ENCODE results near the gene KLB. TPM values are rescaled to one million over a fixed set of nuclear protein-coding genes. Genes with fewer than 3 reads are reported as not detected.
"Not testable (repeated sequence)": the region's sequence is repeated elsewhere in the genome, so short reads cannot be mapped to it uniquely, and the experiment has no call there.

The KLB gene
- total RNA-seq, 4 donors from 2014 or later: 0.05 to 0.13 TPM; not detected in 2

DNA sequence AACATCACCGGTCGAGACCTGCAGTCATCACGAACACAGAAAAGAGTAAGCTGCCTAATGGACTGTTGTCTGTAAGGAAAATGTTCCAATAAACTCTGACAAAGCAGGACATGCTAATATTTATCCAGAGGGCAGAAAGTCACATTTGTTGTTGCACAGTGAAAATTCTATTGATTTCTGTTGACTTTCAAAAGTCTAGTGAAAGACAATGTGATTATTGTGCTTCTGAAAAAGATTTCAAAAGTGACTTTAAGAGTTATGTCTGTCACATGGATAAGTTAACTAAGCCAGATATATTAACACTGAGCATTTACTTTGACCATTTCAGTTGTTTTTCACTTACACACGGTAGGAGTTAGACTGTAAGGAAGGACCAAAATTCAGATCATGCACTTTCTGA, 31.3 kb upstream of the KLB start:
- no peak overlapping the region for H3K4me3 ChIP-seq
- no peaks in the 10 kb centered on the region for H3K9me3 ChIP-seq
- H3K4me1 ChIP-seq: no peaks in the 10 kb centered on the region
- TF ChIP-seq, protein P1, sequence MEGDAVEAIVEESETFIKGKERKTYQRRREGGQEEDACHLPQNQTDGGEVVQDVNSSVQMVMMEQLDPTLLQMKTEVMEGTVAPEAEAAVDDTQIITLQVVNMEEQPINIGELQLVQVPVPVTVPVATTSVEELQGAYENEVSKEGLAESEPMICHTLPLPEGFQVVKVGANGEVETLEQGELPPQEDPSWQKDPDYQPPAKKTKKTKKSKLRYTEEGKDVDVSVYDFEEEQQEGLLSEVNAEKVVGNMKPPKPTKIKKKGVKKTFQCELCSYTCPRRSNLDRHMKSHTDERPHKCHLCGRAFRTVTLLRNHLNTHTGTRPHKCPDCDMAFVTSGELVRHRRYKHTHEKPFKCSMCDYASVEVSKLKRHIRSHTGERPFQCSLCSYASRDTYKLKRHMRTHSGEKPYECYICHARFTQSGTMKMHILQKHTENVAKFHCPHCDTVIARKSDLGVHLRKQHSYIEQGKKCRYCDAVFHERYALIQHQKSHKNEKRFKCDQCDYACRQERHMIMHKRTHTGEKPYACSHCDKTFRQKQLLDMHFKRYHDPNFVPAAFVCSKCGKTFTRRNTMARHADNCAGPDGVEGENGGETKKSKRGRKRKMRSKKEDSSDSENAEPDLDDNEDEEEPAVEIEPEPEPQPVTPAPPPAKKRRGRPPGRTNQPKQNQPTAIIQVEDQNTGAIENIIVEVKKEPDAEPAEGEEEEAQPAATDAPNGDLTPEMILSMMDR (IDR thresholded peaks at IDR 0.05): no peak
- no peak for TF ChIP-seq EP300 (IDR thresholded peaks at IDR 0.05)
- H3K36me3 ChIP-seq: no peaks in the 10 kb centered on the region
- 15 to 22% methylated on average over 4 of the region's 4 CpGs for WGBS, 2 donors (ENCODE audit: low coverage in 1 of 2)
- no peak overlapping the region for H3K27ac ChIP-seq
- peaks cover 7% of the 10 kb centered on the region for H3K27me3 ChIP-seq
- no peak for ATAC-seq

DNA sequence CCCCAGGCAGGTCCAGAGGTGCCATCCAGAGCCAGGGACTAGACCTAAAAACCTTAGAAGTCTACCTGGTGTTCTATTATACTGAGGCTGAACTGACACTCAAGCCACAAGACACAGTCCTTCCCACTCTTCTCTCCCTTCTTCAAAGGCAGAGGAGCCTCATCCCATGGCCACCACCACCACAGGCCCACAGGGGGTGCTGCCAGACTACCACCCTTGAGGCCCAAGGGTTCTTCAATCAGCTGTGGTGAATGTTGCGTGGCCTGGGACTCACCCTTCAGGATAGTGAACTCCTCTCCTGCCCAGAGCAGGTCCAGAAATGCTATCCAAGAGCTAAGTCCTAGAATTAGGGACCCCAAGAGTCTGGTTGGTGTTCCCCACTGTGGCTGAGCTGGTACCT, 23.0 kb upstream of the KLB start:
- no peaks in the 10 kb centered on the region for H3K9me3 ChIP-seq
- H3K4me3 ChIP-seq: no peak overlapping the region
- ATAC-seq: no peak
- WGBS, 2 donors (ENCODE audit: low coverage in 1 of 2): 100% methylated on average over 1 of the region's 1 CpG; no CpG with 5 or more reads in 1 of the 2 donors
- no peaks in the 10 kb centered on the region for H3K36me3 ChIP-seq
- TF ChIP-seq, protein P1 (IDR thresholded peaks at IDR 0.05): no peak
- no peak overlapping the region for H3K27ac ChIP-seq
- peaks cover 15% of the 10 kb centered on the region for H3K27me3 ChIP-seq
- H3K4me1 ChIP-seq: no peaks in the 10 kb centered on the region

DNA sequence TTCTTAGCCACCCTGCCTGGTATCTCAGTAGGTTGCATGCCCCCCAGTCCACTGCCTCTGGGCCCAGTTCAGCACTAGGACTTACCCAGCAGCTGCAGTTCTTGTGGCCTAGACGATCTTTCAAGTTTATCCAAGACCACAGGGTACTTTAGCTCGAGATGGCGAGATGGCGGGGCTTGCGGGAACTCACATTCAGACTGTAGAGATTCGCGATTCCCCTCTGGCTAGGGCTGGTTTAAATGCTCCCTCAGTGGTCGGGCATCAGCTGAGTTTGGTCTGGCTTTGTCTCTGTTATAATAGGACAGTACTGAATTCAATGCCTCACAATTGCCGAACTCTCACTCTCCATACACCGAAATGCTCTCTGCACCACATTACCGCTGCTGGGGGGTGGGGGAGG, 22.2 kb upstream of the KLB start:
- no peak for ATAC-seq
- Histone ChIP-seq H3K27me3 (peaks cover 15% of the 10 kb centered on the region), H3K9me3 (no peaks in the 10 kb centered on the region), H3K27ac (no peak overlapping the region), H3K4me3 (no peak overlapping the region), H3K36me3 (no peaks in the 10 kb centered on the region), H3K4me1 (no peaks in the 10 kb centered on the region)
- 89% methylated on average over 11 of the region's 11 CpGs; no CpG with 5 or more reads in 1 of the 2 donors for WGBS, 2 donors (ENCODE audit: low coverage in 1 of 2)
- TF ChIP-seq POLR2A (IDR thresholded peaks at IDR 0.05) (no peak), EP300 (IDR thresholded peaks at IDR 0.05) (no peak), POLR2AphosphoS5 (IDR thresholded peaks at IDR 0.05) (no peak)
- TF ChIP-seq, protein P1 (IDR thresholded peaks at IDR 0.05): no peak

DNA sequence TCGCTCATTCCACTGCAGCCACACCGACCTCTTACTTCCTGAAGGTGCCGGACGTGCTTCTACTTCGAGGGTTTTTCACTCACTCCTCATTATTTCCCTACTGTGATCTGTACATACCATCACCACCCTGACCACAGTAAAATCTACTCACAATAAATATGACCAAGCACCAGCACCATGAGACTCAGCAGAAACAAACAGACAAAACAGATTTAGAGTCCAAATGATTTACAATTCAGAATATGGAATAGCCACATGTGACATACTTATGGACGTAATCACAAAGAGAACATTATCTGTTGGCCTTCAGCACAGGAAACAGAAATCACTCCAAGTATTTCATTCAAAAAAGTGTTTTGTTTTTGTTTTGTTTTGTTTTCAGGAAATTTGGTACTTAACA, 16.1 kb upstream of the KLB start:
- 71 to 80% methylated on average over 6 of the region's 6 CpGs for WGBS, 2 donors (ENCODE audit: low coverage in 1 of 2)
- no peak overlapping the region for H3K4me3 ChIP-seq
- no peaks in the 10 kb centered on the region for H3K27me3 ChIP-seq
- no peaks in the 10 kb centered on the region for H3K36me3 ChIP-seq
- H3K4me1 ChIP-seq: no peaks in the 10 kb centered on the region
- ATAC-seq: no peak
- no peaks in the 10 kb centered on the region for H3K9me3 ChIP-seq
- no peak for TF ChIP-seq EP300 (IDR thresholded peaks at IDR 0.05)
- TF ChIP-seq POLR2A (IDR thresholded peaks at IDR 0.05): no peak
- TF ChIP-seq, protein P1 (IDR thresholded peaks at IDR 0.05): no peak
- TF ChIP-seq POLR2AphosphoS5 (IDR thresholded peaks at IDR 0.05): no peak
- no peak overlapping the region for H3K27ac ChIP-seq

DNA sequence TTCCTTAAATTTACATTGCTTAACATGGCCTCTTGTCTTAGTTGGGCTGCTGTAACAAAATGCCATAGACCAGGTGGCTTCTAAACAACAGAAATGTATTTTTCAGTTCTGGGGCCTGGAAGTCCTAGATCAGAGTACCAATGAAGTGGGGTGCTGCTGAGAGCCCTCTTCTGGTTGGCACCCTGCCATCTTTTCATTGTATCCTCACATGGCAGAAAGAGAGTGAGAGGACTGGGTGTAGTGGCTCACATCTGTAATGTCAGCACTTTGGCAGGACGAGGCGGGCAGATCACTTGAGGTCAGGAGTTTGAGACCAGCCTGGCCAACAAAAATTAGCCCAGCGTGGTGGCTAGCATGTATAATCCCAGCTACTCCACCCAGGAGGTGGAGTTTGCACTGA, 12.0 kb upstream of the KLB start:
- H3K4me1 ChIP-seq: no peaks in the 10 kb centered on the region
- H3K27me3 ChIP-seq: no peaks in the 10 kb centered on the region
- no peak overlapping the region for H3K4me3 ChIP-seq
- TF ChIP-seq EP300 (IDR thresholded peaks at IDR 0.05): no peak
- TF ChIP-seq POLR2A (IDR thresholded peaks at IDR 0.05): no peak
- TF ChIP-seq, protein P1 (IDR thresholded peaks at IDR 0.05): no peak
- no peak for TF ChIP-seq POLR2AphosphoS5 (IDR thresholded peaks at IDR 0.05)
- no peak for ATAC-seq
- H3K27ac ChIP-seq: no peak overlapping the region
- WGBS, 2 donors (ENCODE audit: low coverage in 1 of 2): 55 to 80% methylated on average over 1 to 2 of the region's 3 CpGs
- H3K9me3 ChIP-seq: no peaks in the 10 kb centered on the region
- H3K36me3 ChIP-seq: no peaks in the 10 kb centered on the region

DNA sequence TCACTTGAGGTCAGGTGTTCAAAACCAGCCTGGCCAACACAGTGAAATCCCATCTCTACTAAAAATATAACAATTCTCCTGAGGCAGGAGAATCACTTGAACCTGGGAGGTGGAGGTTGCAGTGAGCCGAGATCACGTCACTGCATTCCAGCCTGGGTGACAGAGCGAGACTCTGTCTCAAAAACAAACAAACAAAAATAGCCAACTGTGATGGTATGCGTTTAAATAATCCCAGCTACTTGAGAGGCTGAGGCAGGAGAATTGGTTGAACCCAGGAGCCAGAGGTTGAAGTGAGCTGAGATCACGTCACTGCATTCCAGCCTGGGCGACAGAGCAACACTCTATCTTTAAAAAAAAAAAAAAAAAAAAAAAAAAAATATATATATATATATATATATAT, 5.1 kb upstream of the KLB start:
- H3K4me1 ChIP-seq, H3K27ac ChIP-seq, H3K36me3 ChIP-seq, ATAC-seq, H3K4me3 ChIP-seq, H3K27me3 ChIP-seq, H3K9me3 ChIP-seq: not testable (repeated sequence)
- 69 to 80% methylated on average over 3 to 4 of the region's 6 CpGs for WGBS, 2 donors (ENCODE audit: low coverage in 1 of 2)
